Measurements from ENCODE around the gene FCMR. TPM values are rescaled to one million over a fixed set of nuclear protein-coding genes. Genes with fewer than 3 reads are reported as not detected.

Gene FCMR
- 4.4 TPM for total RNA-seq
- long read RNA-seq, partial matches to known transcripts: 0 of 1 reads
- long read RNA-seq, other reads (novel, unspliced or antisense): 0 of 1 reads

GRCh38 chr1:206921772-206922265 lies at the start of gene FCMR:
Gene FCMR (minus strand): TSS chr1:206921941. CDS start chr1:206921854, 87 bp downstream.
- intact Hi-C loops (cut with DNase I): loop anchor here (10.0 kb wide), 1 partner anchor 153 kb away; no protein-coding TSS in a partner anchor
- no peak for DNase-seq (ENCODE audit: low spot score)

- intact Hi-C loops (cut with DNase I): no loop called here
- DNase-seq (ENCODE audit: low spot score): no peak
These were observed 49.4 kb upstream of the FCMR start for GRCh38 chr1:206971029-206971655.

- intact Hi-C loops (cut with DNase I): no loop called here
These were observed 48.7 kb upstream of the FCMR start, which contains the start of gene FCAMR for GRCh38 chr1:206970446-206970845. Gene FCAMR (minus strand): TSS chr1:206970460. CDS start chr1:206970125, 335 bp downstream.

GRCh38 chr1:206969090-206969489 lies 47.3 kb upstream of the FCMR start:
- no peak for DNase-seq (ENCODE audit: low spot score)
- intact Hi-C loops (cut with DNase I): no loop called here

More at GRCh38 chr1:206970446-206970845, 48.7 kb upstream of the FCMR start, which contains the start of gene FCAMR:
- no peak for DNase-seq (ENCODE audit: low spot score)

- intact Hi-C loops (cut with DNase I): no loop called here
- DNase-seq (ENCODE audit: low spot score): no peak
These were observed 45.5 kb upstream of the FCMR start for GRCh38 chr1:206967096-206967849.

GRCh38 chr1:206965781-206966180 lies 44.0 kb upstream of the FCMR start:
- intact Hi-C loops (cut with DNase I): no loop called here
- DNase-seq (ENCODE audit: low spot score): no peak

- intact Hi-C loops (cut with DNase I): no loop called here
- no peak for DNase-seq (ENCODE audit: low spot score)
These were observed 42.0 kb upstream of the FCMR start for GRCh38 chr1:206963740-206964139.

GRCh38 chr1:206963119-206963712 lies 41.5 kb upstream of the FCMR start:
- intact Hi-C loops (cut with DNase I): no loop called here
- DNase-seq (ENCODE audit: low spot score): no peak

- intact Hi-C loops (cut with DNase I): no loop called here
These were observed 40.5 kb upstream of the FCMR start for GRCh38 chr1:206962272-206962671.

GRCh38 chr1:206961668-206962067 lies 39.9 kb upstream of the FCMR start:
- intact Hi-C loops (cut with DNase I): no loop called here
- peak; percentile 35 for DNase-seq (ENCODE audit: low spot score)

More at GRCh38 chr1:206962272-206962671, 40.5 kb upstream of the FCMR start:
- peak; percentile 73 for DNase-seq (ENCODE audit: low spot score)

GRCh38 chr1:206960676-206961386 lies 39.1 kb upstream of the FCMR start:
- peak; percentile 61 for DNase-seq (ENCODE audit: low spot score)
- intact Hi-C loops (cut with DNase I): no loop called here

GRCh38 chr1:206958144-206958543 lies 36.4 kb upstream of the FCMR start:
- DNase-seq (ENCODE audit: low spot score): no peak
- intact Hi-C loops (cut with DNase I): no loop called here

- intact Hi-C loops (cut with DNase I): no loop called here
- DNase-seq (ENCODE audit: low spot score): no peak
These were observed 35.9 kb upstream of the FCMR start for GRCh38 chr1:206957639-206958038.

GRCh38 chr1:206955476-206956451 lies 34.0 kb upstream of the FCMR start:
- intact Hi-C loops (cut with DNase I): no loop called here
- DNase-seq (ENCODE audit: low spot score): no peak

- intact Hi-C loops (cut with DNase I): no loop called here
- DNase-seq (ENCODE audit: low spot score): no peak
These were observed 33.0 kb upstream of the FCMR start for GRCh38 chr1:206954459-206955342.

GRCh38 chr1:206953626-206954025 lies 31.9 kb upstream of the FCMR start:
- DNase-seq (ENCODE audit: low spot score): no peak
- intact Hi-C loops (cut with DNase I): no loop called here

GRCh38 chr1:206953126-206953525 lies 31.4 kb upstream of the FCMR start:
- no peak for DNase-seq (ENCODE audit: low spot score)
- intact Hi-C loops (cut with DNase I): no loop called here

All from cardiac septum (tissue), 1 donor.